ENCODE measurements around the gene LMX1B.
A peak's percentile ranks its signal among the peaks of the same experiment; 100 is the strongest.
"Not testable (repeated sequence)": the region's sequence is repeated elsewhere in the genome, so short reads cannot be mapped to it uniquely, and the experiment has no call there.

The LMX1B gene

DNA sequence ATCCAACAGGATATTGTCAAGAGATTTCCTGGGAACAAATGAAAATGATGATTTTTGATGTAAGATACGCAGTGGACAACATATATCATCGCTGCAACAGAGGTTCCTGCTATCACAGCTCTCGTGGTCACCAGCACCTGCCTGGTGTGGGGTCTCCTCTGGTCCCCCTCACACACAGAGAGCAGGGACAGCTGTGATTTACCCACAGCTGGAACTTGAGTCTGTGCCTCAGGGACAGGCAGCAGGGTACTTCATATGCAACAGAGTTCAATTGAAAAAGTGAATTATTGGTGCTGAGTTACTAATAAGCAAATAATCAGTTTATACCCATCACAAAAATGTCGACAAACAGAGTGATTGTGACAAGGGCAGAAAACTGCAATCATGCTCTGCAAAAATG is 93.4 kb downstream of the LMX1B start:
- H3K4me3 ChIP-seq (ENCODE audit: low read depth, low read length): no peak overlapping the region
- H3K27ac ChIP-seq (ENCODE audit: low read depth, low read length): no peak overlapping the region
- H3K36me3 ChIP-seq (ENCODE audit: control insufficient read depth, insufficient read depth, low read length): no peaks in the 10 kb centered on the region
- no peak overlapping the region for H3K9ac ChIP-seq (ENCODE audit: low read length)
- H3K4me1 ChIP-seq (ENCODE audit: control insufficient read depth, insufficient read depth, low read length): peaks cover 19% of the 10 kb centered on the region
- no peaks in the 10 kb centered on the region for H3K9me3 ChIP-seq (ENCODE audit: control insufficient read depth, insufficient read depth, low read depth, low read length)
- peaks cover 58% of the 10 kb centered on the region for H3K27me3 ChIP-seq (ENCODE audit: control insufficient read depth, insufficient read depth, low read length)

DNA sequence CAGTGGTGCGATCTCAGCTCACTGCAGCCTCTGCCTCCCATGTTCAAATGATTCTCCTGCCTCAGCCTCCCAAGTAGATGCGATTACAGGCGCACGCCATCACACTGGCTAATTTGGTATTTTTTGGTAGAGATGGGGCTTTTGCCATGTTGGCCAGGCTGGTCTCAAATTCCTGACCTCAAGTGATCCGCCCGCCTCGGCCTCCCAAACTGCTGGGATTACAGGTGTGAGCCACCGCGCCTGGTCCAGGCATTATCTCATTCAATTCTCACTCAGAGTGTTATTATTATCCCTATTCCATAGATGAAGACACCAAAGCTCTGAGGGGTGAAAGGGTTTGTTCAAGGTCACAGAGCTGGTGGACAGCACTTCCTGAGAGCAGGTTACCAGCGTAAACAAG is 94.0 kb downstream of the LMX1B start:
- H3K36me3 ChIP-seq (ENCODE audit: control insufficient read depth, insufficient read depth, low read length); H3K27ac ChIP-seq (ENCODE audit: low read depth, low read length); H3K9me3 ChIP-seq (ENCODE audit: control insufficient read depth, insufficient read depth, low read depth, low read length); H3K4me3 ChIP-seq (ENCODE audit: low read depth, low read length); H3K9ac ChIP-seq (ENCODE audit: low read length): not testable (repeated sequence)
- H3K4me1 ChIP-seq (ENCODE audit: control insufficient read depth, insufficient read depth, low read length): peaks cover 17% of the 10 kb centered on the region
- peaks cover 53% of the 10 kb centered on the region for H3K27me3 ChIP-seq (ENCODE audit: control insufficient read depth, insufficient read depth, low read length)

DNA sequence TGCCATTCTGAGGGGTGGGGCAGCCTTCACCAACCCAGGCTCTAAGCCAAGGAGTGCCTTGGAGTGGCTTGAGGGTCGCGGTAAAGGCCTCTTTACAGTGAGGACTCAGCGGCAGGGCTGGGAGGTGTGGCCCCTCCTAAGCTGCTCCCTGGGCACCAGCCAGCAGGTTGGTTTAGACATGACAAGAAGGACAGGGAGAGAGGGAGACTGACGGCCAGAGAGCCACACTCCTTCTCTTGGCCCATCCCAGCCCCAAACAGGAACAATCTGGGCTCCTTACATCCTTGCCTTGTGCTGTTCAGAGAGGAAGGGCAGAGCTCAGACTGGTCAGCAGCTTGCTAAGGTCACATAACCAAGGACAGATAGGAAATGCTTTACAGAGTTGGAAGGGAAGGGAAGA is 94.5 kb downstream of the LMX1B start:
- peaks cover 48% of the 10 kb centered on the region for H3K27me3 ChIP-seq (ENCODE audit: control insufficient read depth, insufficient read depth, low read length)
- H3K36me3 ChIP-seq (ENCODE audit: control insufficient read depth, insufficient read depth, low read length): no peaks in the 10 kb centered on the region
- no peaks in the 10 kb centered on the region for H3K9me3 ChIP-seq (ENCODE audit: control insufficient read depth, insufficient read depth, low read depth, low read length)
- H3K4me3 ChIP-seq (ENCODE audit: low read depth, low read length): no peak overlapping the region
- no peak overlapping the region for H3K27ac ChIP-seq (ENCODE audit: low read depth, low read length)
- peaks cover 13% of the 10 kb centered on the region for H3K4me1 ChIP-seq (ENCODE audit: control insufficient read depth, insufficient read depth, low read length)
- no peak overlapping the region for H3K9ac ChIP-seq (ENCODE audit: low read length)

DNA sequence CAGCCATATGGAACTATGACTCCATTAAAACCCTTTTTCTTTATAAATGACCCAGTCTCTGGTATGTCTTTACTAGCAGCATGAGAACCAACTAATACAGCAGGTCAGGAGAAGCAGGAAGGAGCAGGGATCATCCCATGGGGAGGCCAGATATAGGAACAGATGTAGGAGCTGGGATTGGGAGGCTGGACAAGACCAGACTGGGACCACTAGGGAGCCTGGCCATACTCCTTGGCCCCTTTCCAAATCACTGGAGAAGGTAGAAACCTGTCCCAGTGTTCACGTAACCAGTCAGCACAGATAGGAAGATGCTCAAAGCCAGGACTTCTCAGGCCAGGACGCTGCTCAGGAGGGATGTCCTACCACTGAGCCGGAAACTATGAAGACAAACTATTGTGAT is 95.5 kb downstream of the LMX1B start:
- Histone ChIP-seq H3K4me3 (ENCODE audit: low read depth, low read length) (no peak overlapping the region), H3K36me3 (ENCODE audit: control insufficient read depth, insufficient read depth, low read length) (no peaks in the 10 kb centered on the region), H3K4me1 (ENCODE audit: control insufficient read depth, insufficient read depth, low read length) (peaks cover 10% of the 10 kb centered on the region; the same call in 1 of the 2 replicates), H3K9me3 (ENCODE audit: control insufficient read depth, insufficient read depth, low read depth, low read length) (no peaks in the 10 kb centered on the region), H3K9ac (ENCODE audit: low read length) (no peak overlapping the region), H3K27ac (ENCODE audit: low read depth, low read length) (no peak overlapping the region), H3K27me3 (ENCODE audit: control insufficient read depth, insufficient read depth, low read length) (peaks cover 38% of the 10 kb centered on the region)

DNA sequence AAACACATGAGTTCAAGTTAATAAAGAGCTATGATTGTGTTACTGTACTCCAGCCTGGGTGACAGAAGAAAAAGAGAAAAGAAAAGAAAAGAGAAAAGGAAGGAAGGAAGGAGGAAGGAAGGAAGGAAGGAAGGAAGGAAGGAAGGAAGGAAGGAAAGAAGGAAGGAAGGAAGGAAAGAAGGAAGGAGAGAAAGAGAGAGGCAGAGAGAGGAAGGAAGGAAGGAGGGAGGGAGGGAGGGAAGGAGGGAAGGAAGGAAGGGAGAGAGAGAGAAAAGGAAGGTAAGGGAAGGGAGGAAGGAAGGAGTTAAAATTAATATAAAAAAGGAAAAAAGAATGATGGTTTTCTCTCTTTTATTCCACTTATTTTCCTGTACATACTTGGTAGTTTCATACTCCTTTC is 101.7 kb downstream of the LMX1B start:
- H3K36me3 ChIP-seq (ENCODE audit: control insufficient read depth, insufficient read depth, low read length): no peaks in the 10 kb centered on the region
- no peak overlapping the region for H3K27ac ChIP-seq (ENCODE audit: low read depth, low read length)
- no peak overlapping the region for H3K9ac ChIP-seq (ENCODE audit: low read length)
- H3K27me3 ChIP-seq (ENCODE audit: control insufficient read depth, insufficient read depth, low read length): 0 out of 2 replicates have a peak, but pooled peaks cover 5% of the 10 kb centered on the region
- H3K9me3 ChIP-seq (ENCODE audit: control insufficient read depth, insufficient read depth, low read depth, low read length): no peaks in the 10 kb centered on the region
- H3K4me3 ChIP-seq (ENCODE audit: low read depth, low read length): no peak overlapping the region
- H3K4me1 ChIP-seq (ENCODE audit: control insufficient read depth, insufficient read depth, low read length): peaks cover 10% of the 10 kb centered on the region

DNA sequence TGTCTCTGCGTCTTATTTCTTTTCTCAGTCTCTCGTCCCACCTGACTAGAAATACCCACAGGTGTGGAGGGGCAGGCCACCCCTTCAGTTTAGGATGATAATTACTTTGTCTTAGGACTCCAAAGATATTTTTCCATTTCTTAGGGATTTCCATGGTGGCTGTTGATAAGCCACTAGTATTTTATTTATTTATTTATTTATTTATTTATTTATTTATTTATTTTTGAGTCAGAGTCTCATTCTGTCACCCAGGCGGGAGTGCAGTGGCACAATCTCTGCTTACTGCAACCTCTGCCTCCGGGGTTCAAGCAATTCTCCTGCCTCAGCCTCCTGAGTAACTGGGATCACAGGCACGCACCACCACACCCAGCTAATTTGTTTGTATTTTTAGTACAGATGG is 103.7 kb downstream of the LMX1B start:
- not testable (repeated sequence) for H3K27ac ChIP-seq (ENCODE audit: low read depth, low read length); H3K9ac ChIP-seq (ENCODE audit: low read length); H3K36me3 ChIP-seq (ENCODE audit: control insufficient read depth, insufficient read depth, low read length); H3K9me3 ChIP-seq (ENCODE audit: control insufficient read depth, insufficient read depth, low read depth, low read length); H3K4me3 ChIP-seq (ENCODE audit: low read depth, low read length)
- H3K4me1 ChIP-seq (ENCODE audit: control insufficient read depth, insufficient read depth, low read length): peaks cover 17% of the 10 kb centered on the region
- peaks cover 10% of the 10 kb centered on the region; the same call in 1 of the 2 replicates for H3K27me3 ChIP-seq (ENCODE audit: control insufficient read depth, insufficient read depth, low read length)

DNA sequence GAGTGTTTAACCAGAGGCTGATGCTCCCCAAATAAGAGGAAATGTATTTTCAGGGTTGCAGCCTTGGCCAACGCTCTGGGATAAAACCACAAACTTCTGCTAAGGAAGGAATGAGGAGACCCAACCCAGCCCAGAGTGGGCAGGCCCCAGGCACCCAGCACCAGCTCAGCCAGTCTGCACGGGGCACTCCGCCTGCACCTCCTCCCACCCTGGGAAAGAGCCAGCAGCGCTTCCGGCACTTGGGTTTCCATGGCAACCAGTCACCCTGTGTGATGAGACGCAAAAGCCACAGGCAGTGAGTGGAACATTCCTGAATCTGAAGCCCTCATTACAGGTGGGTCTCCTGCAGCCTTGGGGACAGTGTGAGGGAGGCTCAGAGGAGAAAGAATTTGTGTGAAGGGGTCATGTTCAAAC is 105.9 kb downstream of the LMX1B start:
- peaks cover 17% of the 10 kb centered on the region for H3K4me1 ChIP-seq (ENCODE audit: control insufficient read depth, insufficient read depth, low read length)
- H3K9me3 ChIP-seq (ENCODE audit: control insufficient read depth, insufficient read depth, low read depth, low read length): no peaks in the 10 kb centered on the region
- no peak overlapping the region for H3K27ac ChIP-seq (ENCODE audit: low read depth, low read length)
- no peak overlapping the region for H3K9ac ChIP-seq (ENCODE audit: low read length)
- no peaks in the 10 kb centered on the region for H3K36me3 ChIP-seq (ENCODE audit: control insufficient read depth, insufficient read depth, low read length)
- no peak overlapping the region for H3K4me3 ChIP-seq (ENCODE audit: low read depth, low read length)
- H3K27me3 ChIP-seq (ENCODE audit: control insufficient read depth, insufficient read depth, low read length): peaks cover 29% of the 10 kb centered on the region

DNA sequence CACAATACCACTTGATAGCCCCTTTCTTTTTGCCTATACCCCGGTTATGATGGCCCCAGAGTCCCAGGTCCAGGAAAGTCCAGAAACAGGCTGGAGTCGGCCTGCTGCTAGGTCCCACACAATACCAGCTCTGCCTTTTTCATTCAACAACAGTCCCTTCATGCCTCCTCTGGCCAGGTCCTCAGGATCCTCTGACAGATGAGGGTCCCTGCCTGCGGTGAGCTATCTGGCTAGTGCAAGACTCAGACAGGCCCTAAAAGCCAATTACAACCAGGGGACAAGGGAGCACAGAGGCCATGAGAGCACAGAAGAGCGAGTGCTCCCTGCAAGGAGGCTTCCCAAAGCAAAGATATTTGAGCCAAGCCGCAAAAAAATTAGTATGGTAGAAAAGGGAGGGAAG is 106.3 kb downstream of the LMX1B start:
- H3K9ac ChIP-seq (ENCODE audit: low read length): no peak overlapping the region
- H3K9me3 ChIP-seq (ENCODE audit: control insufficient read depth, insufficient read depth, low read depth, low read length): no peaks in the 10 kb centered on the region
- peaks cover 17% of the 10 kb centered on the region for H3K4me1 ChIP-seq (ENCODE audit: control insufficient read depth, insufficient read depth, low read length)
- H3K27me3 ChIP-seq (ENCODE audit: control insufficient read depth, insufficient read depth, low read length): peaks cover 33% of the 10 kb centered on the region
- no peaks in the 10 kb centered on the region for H3K36me3 ChIP-seq (ENCODE audit: control insufficient read depth, insufficient read depth, low read length)
- no peak overlapping the region for H3K27ac ChIP-seq (ENCODE audit: low read depth, low read length)
- no peak overlapping the region for H3K4me3 ChIP-seq (ENCODE audit: low read depth, low read length)

DNA sequence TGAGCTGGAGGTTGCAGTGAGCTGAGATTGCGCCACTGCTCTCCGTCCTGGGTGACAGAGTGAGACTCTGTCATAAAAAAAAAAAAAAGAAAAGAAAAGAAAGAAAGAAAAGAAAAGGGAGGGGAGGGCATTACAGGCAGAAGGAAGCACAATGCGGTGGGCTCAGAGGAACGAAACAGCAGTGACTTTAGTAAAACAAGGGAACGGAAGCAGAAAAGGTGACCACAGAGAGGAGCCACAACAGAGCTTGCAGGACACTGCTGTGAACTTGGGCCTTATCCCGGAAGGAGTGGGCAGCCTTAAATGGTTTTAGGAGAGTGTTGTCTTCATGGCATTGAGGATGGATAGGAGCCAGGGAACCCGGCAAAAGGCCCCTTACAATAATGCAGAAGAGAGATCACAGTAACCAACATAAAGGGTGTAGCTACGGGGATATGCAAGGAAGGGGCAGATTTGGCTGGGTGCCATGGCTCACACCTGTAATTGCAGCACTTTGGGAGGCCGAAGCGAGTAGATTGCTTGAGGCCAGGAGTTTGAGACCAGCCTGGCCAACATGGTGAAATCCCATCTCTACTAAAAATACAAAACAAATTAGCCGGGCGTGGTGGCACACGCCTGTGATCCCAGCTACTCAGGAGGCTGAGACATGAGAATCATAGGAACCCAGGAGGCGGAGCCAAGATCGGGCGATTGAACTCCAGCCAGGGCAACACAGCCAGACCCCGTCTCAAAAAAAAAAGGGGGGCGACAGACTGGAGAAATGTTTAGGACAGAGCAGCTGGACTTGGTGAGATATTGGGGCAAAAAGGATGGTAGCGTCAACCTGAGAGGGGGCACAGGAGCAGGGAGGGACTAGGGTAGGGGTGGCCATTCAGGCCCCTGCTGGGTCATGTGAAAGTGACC is 107.2 kb downstream of the LMX1B start:
- Histone ChIP-seq H3K9me3 (ENCODE audit: control insufficient read depth, insufficient read depth, low read depth, low read length) (no peaks in the 10 kb centered on the region), H3K9ac (ENCODE audit: low read length) (no peak overlapping the region), H3K4me3 (ENCODE audit: low read depth, low read length) (no peak overlapping the region), H3K27me3 (ENCODE audit: control insufficient read depth, insufficient read depth, low read length) (peaks cover 36% of the 10 kb centered on the region), H3K4me1 (ENCODE audit: control insufficient read depth, insufficient read depth, low read length) (peaks cover 17% of the 10 kb centered on the region), H3K27ac (ENCODE audit: low read depth, low read length) (no peak overlapping the region), H3K36me3 (ENCODE audit: control insufficient read depth, insufficient read depth, low read length) (no peaks in the 10 kb centered on the region)

DNA sequence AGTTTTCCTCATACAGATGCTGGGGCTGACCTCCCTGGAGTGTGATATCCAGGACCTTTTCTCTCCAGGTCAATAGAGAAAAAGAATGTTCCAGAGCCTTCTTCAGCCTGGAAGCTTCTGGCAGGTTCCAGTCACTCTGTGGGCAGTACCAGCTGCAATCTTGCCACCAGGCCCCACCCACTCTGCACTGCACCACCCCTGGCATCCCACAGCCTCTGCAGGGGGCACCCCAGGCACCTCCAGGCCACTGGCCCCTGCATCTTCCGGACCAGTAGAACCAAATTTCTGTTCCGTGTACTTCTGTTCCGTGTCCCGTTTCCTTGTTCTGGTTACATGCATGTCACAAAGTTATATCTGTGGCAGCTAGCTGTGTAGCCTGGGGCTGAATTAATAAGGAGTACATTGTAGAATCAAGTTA is 107.8 kb downstream of the LMX1B start:
- no peak overlapping the region for H3K9ac ChIP-seq (ENCODE audit: low read length)
- H3K4me1 ChIP-seq (ENCODE audit: control insufficient read depth, insufficient read depth, low read length): peaks cover 17% of the 10 kb centered on the region
- no peaks in the 10 kb centered on the region for H3K9me3 ChIP-seq (ENCODE audit: control insufficient read depth, insufficient read depth, low read depth, low read length)
- H3K36me3 ChIP-seq (ENCODE audit: control insufficient read depth, insufficient read depth, low read length): no peaks in the 10 kb centered on the region
- H3K4me3 ChIP-seq (ENCODE audit: low read depth, low read length): no peak overlapping the region
- H3K27ac ChIP-seq (ENCODE audit: low read depth, low read length): no peak overlapping the region
- peaks cover 37% of the 10 kb centered on the region for H3K27me3 ChIP-seq (ENCODE audit: control insufficient read depth, insufficient read depth, low read length)

DNA sequence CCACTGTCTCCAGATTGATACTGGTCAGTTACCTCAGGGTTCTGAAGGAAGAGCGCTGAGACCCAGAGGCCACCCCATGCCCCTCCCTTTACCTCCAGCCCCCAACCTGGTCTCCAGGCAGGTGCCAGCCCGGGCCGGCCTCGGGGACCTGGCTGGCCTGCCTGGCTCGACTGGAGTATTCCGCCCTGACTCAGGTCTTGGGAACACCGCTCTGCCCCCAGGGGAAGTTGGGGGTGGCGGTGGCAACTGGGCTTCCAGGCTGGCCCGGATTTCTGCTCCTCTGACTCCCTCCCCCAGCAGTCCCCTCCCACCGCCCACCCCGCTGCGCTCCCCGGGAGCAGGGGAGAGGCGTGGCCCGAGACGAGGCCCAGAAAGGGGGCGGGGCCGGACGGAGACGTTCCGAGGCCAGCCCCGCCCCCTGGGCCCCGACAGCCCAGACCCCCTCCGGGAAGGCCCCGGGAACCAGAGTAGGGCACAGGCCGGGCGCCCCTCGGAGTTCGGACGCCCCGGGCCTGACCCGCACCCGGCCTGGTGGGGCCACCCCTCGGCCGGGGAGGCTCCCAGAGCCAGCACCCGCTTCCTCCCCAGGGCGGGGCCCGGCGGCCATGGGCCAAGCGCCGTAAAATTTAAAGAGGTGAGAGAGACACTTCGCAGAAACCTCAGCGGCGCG is 108.7 kb downstream of the LMX1B start:
- Histone ChIP-seq H3K9ac (ENCODE audit: low read length) (no peak overlapping the region), H3K36me3 (ENCODE audit: control insufficient read depth, insufficient read depth, low read length) (no peaks in the 10 kb centered on the region), H3K4me1 (ENCODE audit: control insufficient read depth, insufficient read depth, low read length) (peaks cover 17% of the 10 kb centered on the region), H3K27me3 (ENCODE audit: control insufficient read depth, insufficient read depth, low read length) (peaks cover 37% of the 10 kb centered on the region), H3K4me3 (ENCODE audit: low read depth, low read length) (peak overlapping the region; percentile 64), H3K9me3 (ENCODE audit: control insufficient read depth, insufficient read depth, low read depth, low read length) (no peaks in the 10 kb centered on the region), H3K27ac (ENCODE audit: low read depth, low read length) (no peak overlapping the region; the same call in 1 of the 2 replicates)

Measured in HUES6 (cell line).